Erythroblast (primary cell): ENCODE results near the gene NUS1.
A peak's percentile ranks its signal among the peaks of the same experiment; 100 is the strongest.
"Not testable (repeated sequence)": the region's sequence is repeated elsewhere in the genome, so short reads cannot be mapped to it uniquely, and the experiment has no call there.

Experiments
- DNase-seq, 2 experiments: peaks; one replicate each; lab custom pipeline; 2025; lab: John Stamatoyannopoulos, UW
- GATA1 ChIP-seq: IDR thresholded peaks from 2 replicates; pipeline ENCODE4 v1.6.1; 2011; ENCODE audit warnings: low read depth, mild to moderate bottlenecking, control low read depth, low read length, moderate library complexity
- POLR2A ChIP-seq: IDR thresholded peaks from 2 replicates; pipeline ENCODE4 v1.6.1; 2011; ENCODE audit warnings: mild to moderate bottlenecking, low read length

NUS1 gene

DNA sequence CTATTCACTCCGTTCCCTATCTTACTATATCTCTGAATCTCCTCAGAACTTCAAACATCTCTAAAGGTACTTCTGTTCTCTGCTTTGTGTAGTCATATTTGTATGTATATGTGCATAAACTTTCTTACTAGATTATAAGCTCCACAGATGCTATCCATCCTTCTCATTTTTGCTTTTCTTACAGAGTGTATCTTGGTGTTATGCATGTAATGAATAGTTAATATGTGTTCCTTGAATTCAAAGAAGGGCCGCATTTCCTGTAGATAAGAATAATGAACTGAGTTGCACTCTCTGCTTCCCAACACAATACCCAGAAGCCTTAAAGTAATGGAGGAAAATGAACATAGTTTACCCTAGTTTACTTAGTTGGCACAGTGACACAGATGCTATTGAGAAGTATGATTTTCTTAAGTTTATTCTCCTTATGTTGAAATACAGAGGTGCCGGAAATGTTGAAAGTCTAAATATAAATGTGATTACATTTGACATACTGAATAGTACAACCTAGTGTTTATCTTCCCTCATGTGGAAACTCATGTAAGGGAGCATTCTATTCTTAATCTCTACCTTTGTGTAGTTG, 6.0 kb downstream of the NUS1 start:
- DNase-seq = no peak
- no peak for TF ChIP-seq GATA1
- no peak for TF ChIP-seq POLR2A

DNA sequence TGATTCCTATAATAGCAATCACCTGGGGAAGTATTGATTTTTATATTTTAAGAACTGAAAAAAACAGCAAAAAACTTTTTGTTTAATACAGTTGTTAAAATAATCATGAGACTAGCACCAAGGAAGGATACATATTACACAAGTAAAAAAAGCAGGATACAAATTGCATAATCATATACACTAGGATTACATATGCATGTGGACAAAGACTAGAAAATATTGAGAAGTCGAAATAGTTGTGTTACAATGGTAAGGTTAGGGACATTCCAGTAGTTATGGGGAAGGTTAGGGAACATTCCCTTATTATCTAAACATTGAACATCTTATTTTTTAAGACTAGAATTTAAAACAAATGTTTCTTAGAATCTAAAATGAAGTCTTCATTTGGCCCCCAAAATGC, 9.5 kb downstream of the NUS1 start:
- no peak for TF ChIP-seq GATA1
- no peak for TF ChIP-seq POLR2A

DNA sequence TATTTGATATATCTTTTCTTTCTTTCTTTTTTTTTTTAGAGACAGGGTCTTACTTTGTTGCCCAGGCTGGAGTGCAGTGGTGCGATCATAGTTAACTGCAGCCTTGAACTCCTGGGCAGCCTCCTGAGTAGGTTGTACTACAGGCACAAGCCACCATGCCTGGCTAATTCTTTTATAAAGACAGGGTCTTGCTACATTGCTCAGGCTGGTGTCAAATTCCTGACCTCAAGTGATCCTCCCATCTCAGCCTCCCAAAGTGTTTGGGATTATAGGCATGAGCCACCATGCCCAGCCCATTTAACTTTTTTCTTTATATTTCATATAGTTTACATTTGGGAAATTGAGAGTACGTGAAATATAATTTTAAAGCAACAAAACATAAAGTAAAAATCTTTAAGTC, 10.1 kb downstream of the NUS1 start:
- TF ChIP-seq GATA1 = no peak
- TF ChIP-seq POLR2A = no peak
- no peak for DNase-seq

More for the DNA sequence above, 9.5 kb downstream of the NUS1 start:
- DNase-seq = no peak

DNA sequence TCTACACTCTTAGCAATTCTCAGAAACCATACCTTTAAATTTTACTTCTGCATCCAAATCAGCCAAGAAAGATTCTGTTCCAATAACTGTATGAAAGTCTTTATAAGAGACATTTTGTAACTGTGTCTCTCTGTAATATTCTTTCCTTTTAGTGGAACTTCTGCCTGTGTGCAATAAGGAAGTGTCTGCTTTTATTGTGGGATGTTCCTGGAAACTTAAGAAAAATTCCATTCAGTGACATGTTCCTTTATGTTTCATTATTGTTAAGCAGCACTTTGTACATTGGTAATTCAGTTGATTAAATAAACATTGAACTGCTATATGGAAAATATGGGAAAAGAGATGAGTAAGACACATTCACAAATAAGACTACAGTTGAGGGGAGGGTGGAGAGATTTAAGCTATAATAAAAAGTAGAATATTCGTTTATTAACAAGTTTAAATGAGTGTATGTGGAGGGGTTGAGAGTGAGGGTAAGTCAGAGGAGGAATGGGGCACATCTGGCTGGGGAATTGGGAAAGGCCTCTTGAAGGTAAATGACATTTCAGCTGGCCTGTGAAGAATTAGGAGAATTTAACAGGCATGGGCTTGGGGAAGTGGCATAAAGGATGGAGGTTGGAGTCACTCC, 11.9 kb downstream of the NUS1 start:
- TF ChIP-seq POLR2A (no peak), GATA1 (no peak)
- DNase-seq = no peak

DNA sequence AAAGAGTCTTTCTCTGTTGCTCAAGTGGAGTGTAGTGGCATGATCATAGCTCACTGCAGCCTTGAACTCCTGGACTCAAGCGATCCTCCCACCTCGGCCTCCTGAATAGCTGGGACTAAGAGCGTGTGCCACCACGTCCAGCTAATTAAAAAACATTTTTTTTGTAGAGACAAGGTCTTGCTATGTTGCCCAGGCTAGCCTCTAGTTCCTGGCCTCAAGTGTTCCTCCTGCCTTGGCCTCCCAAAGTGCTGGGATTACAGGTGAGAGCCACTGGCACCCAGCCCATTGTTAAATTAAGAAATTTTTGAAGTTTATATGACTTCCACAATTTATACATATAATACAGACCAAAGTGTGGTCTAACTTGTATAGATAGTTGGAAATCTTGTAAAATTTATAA, 14.3 kb downstream of the NUS1 start:
- DNase-seq = not testable (repeated sequence)

DNA sequence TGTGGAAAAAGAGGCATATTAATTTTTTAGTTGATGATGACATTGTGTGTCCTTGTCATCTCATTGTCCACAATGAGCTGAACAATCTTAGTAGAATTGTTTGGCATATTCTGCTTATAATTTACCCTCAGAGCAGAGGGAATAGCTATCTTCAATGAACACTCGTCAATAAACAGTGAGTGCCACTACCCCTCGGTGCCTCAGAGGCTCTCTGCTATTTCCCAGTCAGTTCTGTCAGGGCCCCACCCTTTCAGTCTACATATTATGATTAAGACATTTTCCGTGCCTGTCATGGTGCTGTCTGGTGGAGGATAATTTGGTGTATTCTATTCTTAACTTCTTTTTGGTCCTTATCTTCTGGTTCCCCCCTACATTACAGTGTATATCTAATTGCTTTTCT, 31.2 kb downstream of the NUS1 start:
- DNase-seq = peak; percentile 83 to 92
- TF ChIP-seq POLR2A = peak; percentile 60
- no peak for TF ChIP-seq GATA1

DNA sequence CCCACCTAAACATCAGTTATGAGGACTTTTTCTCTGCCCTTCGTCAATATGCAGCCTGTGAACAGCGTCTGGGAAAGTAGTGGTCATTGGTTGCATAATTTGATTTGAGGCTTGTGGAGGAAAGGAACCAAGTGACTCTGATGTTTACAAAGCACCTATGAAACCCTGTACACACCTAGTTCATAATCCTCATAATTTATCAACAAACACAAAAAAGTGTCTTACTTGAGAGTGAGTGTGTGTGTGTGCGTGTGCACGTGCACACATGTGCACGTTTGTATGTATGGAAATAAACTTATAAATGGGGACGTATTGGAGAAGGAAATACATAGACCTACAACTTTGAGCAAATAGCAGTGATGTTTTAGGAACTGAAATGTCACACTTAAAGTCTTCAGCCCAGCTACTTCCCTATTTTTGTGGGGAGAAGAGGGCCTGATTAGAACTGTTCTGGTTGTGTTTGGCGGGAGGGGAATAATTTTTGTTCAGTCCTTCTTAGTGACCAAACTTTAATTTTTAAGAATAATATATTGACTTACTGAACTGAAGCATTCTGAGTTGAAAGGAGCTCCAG, 31.8 kb downstream of the NUS1 start:
- not testable (repeated sequence) for DNase-seq

DNA sequence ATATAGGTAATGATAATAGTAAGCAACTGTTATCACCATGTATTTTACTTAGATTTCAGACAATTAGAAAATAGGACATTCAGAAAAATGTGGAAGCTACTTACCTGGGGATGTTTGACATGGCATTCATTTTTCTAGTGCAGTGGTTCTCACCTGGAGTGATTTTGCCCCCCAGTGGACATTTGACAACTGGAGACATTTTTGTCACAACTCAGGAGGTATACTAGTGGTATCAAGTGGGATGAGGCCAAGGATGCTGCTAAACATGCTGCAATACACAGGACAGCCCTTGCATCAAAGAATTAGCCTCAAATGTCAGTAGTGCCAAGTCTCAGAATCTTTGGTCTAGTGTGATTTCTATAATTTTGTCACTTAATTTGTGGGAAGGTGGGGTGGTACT, 36.1 kb downstream of the NUS1 start:
- DNase-seq = peak; percentile 13 to 16
- no peak for TF ChIP-seq POLR2A
- no peak for TF ChIP-seq GATA1

DNA sequence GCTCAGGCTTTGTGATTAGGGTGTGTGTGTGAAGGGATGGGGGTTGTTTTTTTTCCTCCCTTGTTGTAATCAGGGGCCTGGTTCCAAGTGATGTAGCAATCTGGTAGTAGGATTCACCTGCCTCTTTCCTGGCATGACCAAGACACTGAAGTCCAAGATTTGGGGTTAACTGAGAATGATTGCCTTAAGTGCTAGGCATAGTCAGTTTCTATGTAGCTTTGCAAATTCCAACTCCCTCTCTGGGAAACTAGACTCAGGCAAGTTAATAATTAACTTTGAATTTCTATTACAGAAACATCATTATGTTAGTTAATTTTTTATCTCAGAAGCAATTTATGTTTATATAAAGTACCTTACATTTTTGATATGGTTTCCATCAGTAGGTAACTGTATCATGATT, 43.6 kb downstream of the NUS1 start:
- no peak for TF ChIP-seq GATA1
- no peak for TF ChIP-seq POLR2A
- no peak for DNase-seq

DNA sequence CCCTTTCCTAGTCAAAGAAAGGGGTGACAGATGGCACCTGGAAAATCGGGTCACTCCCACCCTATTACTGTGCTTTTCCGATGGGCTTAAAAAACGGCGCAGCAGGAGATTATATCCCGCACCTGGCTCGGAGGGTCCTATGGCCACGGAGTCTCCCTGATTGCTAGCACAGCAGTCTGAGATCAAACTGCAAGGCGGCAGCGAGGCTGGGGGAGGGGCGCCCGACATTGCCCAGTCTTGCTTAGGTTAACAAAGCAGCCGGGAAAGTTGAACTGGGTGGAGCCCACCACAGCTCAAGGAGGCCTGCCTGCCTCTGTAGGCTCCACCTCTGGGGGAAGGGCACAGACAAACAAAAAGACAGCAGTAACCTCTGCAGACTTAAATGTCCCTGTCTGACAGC, 46.3 kb downstream of the NUS1 start:
- DNase-seq = not testable (repeated sequence)

DNA sequence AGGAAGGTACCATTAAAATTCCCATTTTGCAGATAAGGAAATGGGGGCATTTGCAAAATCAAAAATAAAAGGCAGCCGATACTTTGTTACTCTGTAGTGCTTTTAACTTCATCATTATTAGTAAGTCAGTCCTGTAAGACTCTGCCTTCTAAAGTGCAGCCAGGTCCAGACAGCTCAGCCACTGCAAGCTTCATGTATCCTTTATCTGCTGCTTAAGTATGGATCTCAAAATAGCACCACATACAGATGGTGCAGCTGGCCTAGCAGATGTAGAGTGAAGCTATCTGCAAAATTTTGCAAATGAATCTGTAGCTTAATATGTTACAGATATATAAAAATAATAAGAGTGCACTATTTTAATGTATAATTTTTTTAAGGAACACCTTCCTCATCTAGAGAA, 53.4 kb downstream of the NUS1 start:
- TF ChIP-seq GATA1 (no peak), POLR2A (no peak)
- no peak for DNase-seq

DNA sequence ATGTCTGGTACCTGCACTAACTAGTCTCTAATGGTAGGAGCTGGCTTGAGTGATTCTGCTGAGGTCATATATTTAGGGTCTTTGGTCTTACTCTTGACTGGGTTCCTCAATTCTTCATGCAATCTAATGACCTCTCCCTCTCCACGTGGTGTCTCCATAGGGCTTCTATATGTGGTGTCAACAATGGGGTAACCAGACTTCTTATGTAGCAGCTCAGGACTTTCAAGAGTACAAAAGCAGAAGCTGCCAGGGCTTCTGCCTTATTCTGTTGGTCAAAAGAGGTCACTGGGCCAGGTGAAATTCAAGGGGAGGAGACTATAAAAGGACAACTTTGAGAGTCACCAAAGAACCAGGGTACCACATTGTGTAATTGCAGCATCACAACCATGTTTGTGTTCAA, 54.3 kb downstream of the NUS1 start:
- TF ChIP-seq POLR2A = no peak
- no peak for TF ChIP-seq GATA1
- no peak for DNase-seq

DNA sequence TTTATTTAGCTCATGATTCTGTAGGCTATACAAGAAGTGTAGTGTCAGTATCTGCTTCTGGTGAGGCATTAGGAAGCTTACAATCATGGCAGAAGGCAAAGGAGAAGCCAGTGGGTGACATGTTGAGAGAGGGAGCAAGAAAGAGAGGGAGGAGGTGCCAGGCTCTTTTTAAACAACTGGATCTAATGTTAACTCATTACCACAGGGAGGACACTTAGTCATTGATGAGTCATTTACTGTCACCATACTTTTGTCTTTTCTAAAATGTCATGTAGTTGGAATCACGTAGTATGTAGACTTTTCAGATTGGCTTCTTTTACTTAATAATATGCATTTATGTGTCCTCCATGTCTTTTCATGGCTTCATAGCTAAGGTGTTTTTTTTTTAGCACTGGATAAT, 58.1 kb downstream of the NUS1 start:
- TF ChIP-seq GATA1 = no peak
- no peak for TF ChIP-seq POLR2A

DNA sequence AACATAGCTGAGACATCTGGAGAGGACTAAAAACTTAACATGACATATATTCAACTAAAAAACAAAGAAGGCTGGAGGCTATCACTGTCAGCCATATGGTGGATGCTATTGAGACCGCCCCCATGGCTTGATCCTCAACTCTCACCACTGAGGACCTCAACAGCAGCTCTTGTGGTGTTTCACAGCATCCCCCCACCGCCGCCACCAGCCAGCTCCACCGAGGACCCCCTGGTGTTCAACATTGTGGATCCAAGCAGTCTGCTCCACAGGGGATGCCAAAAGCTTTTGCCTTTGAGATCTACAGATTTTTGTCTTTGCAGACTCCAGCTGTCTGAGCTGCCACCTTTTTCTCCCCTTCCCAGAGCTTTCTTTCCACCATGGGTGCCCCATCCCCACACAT, 64.6 kb downstream of the NUS1 start:
- TF ChIP-seq POLR2A = no peak
- no peak for TF ChIP-seq GATA1
- DNase-seq = peak; percentile 38 to 66

More for the DNA sequence above, 58.1 kb downstream of the NUS1 start:
- no peak for DNase-seq

DNA sequence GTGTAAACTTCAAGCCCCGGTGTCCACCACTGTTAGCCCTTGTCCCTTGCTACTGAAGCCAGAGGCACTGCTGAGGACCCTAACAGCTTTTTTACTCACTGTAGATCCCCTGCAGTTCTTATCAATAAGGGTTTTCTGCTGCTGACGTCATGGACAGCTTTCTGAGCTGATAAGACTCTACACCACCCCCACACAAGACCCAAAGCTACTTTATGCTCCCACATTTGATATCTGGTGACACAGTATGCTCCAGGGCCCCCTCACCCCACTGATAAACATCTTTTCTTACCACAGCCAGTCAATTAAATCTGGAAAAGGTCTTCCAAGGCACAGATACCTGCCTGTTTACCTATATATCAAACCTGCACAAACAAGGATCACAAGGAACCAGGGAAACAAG, 65.3 kb downstream of the NUS1 start:
- DNase-seq = peak; percentile 77 to 93
- TF ChIP-seq GATA1 (no peak), POLR2A (no peak)

DNA sequence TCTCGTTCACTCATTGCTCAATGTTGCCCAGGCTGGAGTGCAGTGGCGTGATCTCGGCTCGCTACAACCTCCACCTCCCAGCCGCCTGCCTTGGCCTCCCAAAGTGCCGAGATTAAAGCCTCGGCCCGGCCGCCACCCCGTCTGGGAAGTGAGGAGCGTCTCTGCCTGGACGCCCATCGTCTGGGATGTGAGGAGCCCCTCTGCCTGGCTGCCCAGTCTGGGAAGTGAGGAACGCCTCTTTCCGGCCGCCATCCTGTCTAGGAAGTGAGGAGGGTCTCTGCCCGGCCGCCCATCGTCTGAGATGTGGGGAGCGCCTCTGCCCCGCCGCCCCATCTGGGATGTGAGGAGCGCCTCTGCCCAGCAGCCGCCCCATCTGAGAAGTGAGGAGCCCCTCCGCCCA, 75.4 kb downstream of the NUS1 start:
- not testable (repeated sequence) for DNase-seq
